Measurements from ENCODE around the gene CLDN14.

DNA sequence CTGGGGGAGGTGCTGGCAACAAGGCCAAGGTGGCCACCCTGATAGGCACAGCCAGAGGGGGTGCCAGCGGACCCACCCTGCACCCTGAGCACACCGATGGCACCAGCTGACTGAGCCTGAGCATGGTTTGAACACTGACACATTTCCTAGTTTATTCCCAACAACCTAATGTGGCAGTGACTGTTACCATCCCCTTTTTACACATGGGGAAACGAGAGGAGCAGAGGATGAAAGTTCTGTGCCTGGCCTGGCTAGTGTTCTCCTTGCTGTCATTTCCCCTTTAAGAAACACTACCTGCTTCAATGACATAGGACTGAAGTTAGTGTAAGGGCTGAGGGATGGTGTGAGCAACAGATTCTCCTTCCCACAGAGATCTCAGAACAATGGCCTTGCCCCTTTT is 15.3 kb downstream of the CLDN14 start:
- TF ChIP-seq POLR2A (IDR thresholded peaks at IDR 0.05), result no peak
- TF ChIP-seq, protein P1, sequence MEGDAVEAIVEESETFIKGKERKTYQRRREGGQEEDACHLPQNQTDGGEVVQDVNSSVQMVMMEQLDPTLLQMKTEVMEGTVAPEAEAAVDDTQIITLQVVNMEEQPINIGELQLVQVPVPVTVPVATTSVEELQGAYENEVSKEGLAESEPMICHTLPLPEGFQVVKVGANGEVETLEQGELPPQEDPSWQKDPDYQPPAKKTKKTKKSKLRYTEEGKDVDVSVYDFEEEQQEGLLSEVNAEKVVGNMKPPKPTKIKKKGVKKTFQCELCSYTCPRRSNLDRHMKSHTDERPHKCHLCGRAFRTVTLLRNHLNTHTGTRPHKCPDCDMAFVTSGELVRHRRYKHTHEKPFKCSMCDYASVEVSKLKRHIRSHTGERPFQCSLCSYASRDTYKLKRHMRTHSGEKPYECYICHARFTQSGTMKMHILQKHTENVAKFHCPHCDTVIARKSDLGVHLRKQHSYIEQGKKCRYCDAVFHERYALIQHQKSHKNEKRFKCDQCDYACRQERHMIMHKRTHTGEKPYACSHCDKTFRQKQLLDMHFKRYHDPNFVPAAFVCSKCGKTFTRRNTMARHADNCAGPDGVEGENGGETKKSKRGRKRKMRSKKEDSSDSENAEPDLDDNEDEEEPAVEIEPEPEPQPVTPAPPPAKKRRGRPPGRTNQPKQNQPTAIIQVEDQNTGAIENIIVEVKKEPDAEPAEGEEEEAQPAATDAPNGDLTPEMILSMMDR (IDR thresholded peaks at IDR 0.05), result no peak
